ENCODE results near the gene BOD1L1.
"Not testable (repeated sequence)": the region's sequence is repeated elsewhere in the genome, so short reads cannot be mapped to it uniquely, and the experiment has no call there.

Gene BOD1L1

GRCh38 chr4:13618212-13618806 lies 9.2 kb downstream of the BOD1L1 start:
- DNase-seq = no peak

GRCh38 chr4:13617801-13618200 lies 9.7 kb downstream of the BOD1L1 start:
- no peak for DNase-seq

GRCh38 chr4:13616597-13616996 lies 10.9 kb downstream of the BOD1L1 start:
- DNase-seq = no peak

- peak in 1 of 2 donors; percentile 2 for DNase-seq
These were observed 12.4 kb downstream of the BOD1L1 start for GRCh38 chr4:13615161-13615560.

GRCh38 chr4:13612569-13612968 lies 15.0 kb downstream of the BOD1L1 start:
- no peak for DNase-seq

- DNase-seq = no peak
These were observed 16.2 kb downstream of the BOD1L1 start for GRCh38 chr4:13611283-13611842.

GRCh38 chr4:13605330-13605729 lies 22.2 kb downstream of the BOD1L1 start:
- DNase-seq = no peak

GRCh38 chr4:13601848-13602247 lies 25.7 kb downstream of the BOD1L1 start:
- no peak for DNase-seq

- DNase-seq = no peak
These were observed 26.5 kb downstream of the BOD1L1 start for GRCh38 chr4:13601048-13601447.

- no peak for DNase-seq
These were observed 28.4 kb downstream of the BOD1L1 start for GRCh38 chr4:13599159-13599558.

- DNase-seq = no peak
These were observed 29.9 kb downstream of the BOD1L1 start for GRCh38 chr4:13597604-13598003.

- DNase-seq = no peak
These were observed 30.4 kb downstream of the BOD1L1 start for GRCh38 chr4:13597141-13597540.

- DNase-seq = no peak
These were observed 35.3 kb downstream of the BOD1L1 start for GRCh38 chr4:13592220-13592619.

- no peak for DNase-seq
These were observed 36.8 kb downstream of the BOD1L1 start for GRCh38 chr4:13590766-13591165.

- DNase-seq = no peak
These were observed 38.6 kb downstream of the BOD1L1 start for GRCh38 chr4:13588954-13589353.

- DNase-seq = no peak
These were observed 43.0 kb downstream of the BOD1L1 start for GRCh38 chr4:13584481-13584880.

- no peak for DNase-seq
These were observed 47.5 kb downstream of the BOD1L1 start for GRCh38 chr4:13580036-13580435.

- DNase-seq = no peak
These were observed 49.9 kb downstream of the BOD1L1 start for GRCh38 chr4:13577660-13578059.

GRCh38 chr4:13570916-13571315 lies 56.6 kb downstream of the BOD1L1 start:
- DNase-seq = no peak

GRCh38 chr4:13567125-13567524 lies 60.4 kb downstream of the BOD1L1 start:
- DNase-seq = no peak

- DNase-seq = no peak
These were observed 64.6 kb downstream of the BOD1L1 start for GRCh38 chr4:13562876-13563275.

GRCh38 chr4:13561673-13562072 lies 65.9 kb downstream of the BOD1L1 start:
- DNase-seq = no peak

GRCh38 chr4:13560111-13560510 lies 67.4 kb downstream of the BOD1L1 start:
- DNase-seq = not testable (repeated sequence)

- no peak for DNase-seq
These were observed 68.1 kb downstream of the BOD1L1 start for GRCh38 chr4:13559413-13559812.

GRCh38 chr4:13558881-13559280 lies 68.6 kb downstream of the BOD1L1 start:
- DNase-seq = no peak

Data from hippocampal formation (tissue), 2 donors.